T-cell (primary cell): ENCODE results near the gene SOS1. TPM values are rescaled to one million over a fixed set of nuclear protein-coding genes. Genes with fewer than 3 reads are reported as not detected.
A peak's percentile ranks its signal among the peaks of the same experiment; 100 is the strongest.

Source experiments
- ATAC-seq, 4 experiments: fragments of 200-7000 bp in 3 of 4; fragments of 150-1000 bp in 1 of 4; cut with Tn5 transposase; replicated peaks in 1 of 4; 1 replicate in 3 of 4; 2 replicates in 1 of 4; pipeline ENCODE4 v1.10.0; 2021; ENCODE audit warnings: moderate library complexity in 3 of 4, mild to moderate bottlenecking in 2 of 4, moderate number of reproducible peaks in 1 of 4
- CTCF ChIA-PET, 2 donors: fragments of 300-600 bp; sonication (Branson Sonifier 250); formaldehyde crosslinking; loops; one replicate each; lab custom pipeline; 2022; ENCODE audit warnings: antibody characterized with exemption in 2 of 2; lab: Charles Lee
- POLR2A ChIA-PET, 2 donors: fragments of 300-600 bp; sonication (Branson Sonifier 250); formaldehyde crosslinking; loops; one replicate each; lab custom pipeline; 2022; ENCODE audit warnings: antibody characterized with exemption in 2 of 2; lab: Charles Lee
- DNase-seq, 35 experiments: peaks; one replicate each; pipeline versions ENCODE4 v3.0.0 to v3.0.0-alpha.2; 2013 to 2023
- H3K27ac ChIP-seq: one replicate; pipeline ENCODE4 v1.5.1; 2013; ENCODE audit warnings: low read length
- H3K27me3 ChIP-seq, 2 experiments: replicated peaks in 1 of 2; 1 replicate in 1 of 2; 2 replicates in 1 of 2; pipeline versions ENCODE4 v1.6.1 to v1.7.0; 2013; ENCODE audit warnings: low read length in 1 of 2, mixed read lengths in 1 of 2; ENCODE audit not compliant: control insufficient read depth in 2 of 2, insufficient read depth in 2 of 2; ENCODE audit errors: extremely low read depth in 1 of 2
- H3K36me3 ChIP-seq, 2 donors: 1 replicate in 1 of 2; 2 replicates in 1 of 2; pipeline versions ENCODE4 v1.6.1 to v1.7.0; 2013; ENCODE audit warnings: low read length in 1 of 2; ENCODE audit not compliant: control insufficient read depth in 2 of 2, insufficient read depth in 1 of 2; ENCODE audit errors: extremely low read depth in 1 of 2
- H3K4me1 ChIP-seq, 2 experiments: 1 replicate in 1 of 2; 2 replicates in 1 of 2; pipeline versions ENCODE4 v1.6.1 to v1.7.0; 2013; ENCODE audit warnings: low read length in 2 of 2, mixed read lengths in 1 of 2; ENCODE audit not compliant: insufficient read depth in 2 of 2, control insufficient read depth in 1 of 2; ENCODE audit errors: extremely low read depth in 1 of 2
- H3K4me3 ChIP-seq, 2 donors: 1 replicate in 1 of 2; 2 replicates in 1 of 2; pipeline versions ENCODE4 v1.5.1 to v1.7.0; 2013; ENCODE audit warnings: mild to moderate bottlenecking in 2 of 2, low read length in 1 of 2, moderate library complexity in 1 of 2; ENCODE audit not compliant: control insufficient read depth in 1 of 2; ENCODE audit errors: extremely low read depth in 1 of 2
- H3K9me3 ChIP-seq: 2 replicates; pipeline ENCODE4 v1.7.0; 2013
- H3K27ac Mint-ChIP-seq, 2 donors: one replicate each; pipeline ENCODE4 v1.8.0; 2020 to 2021; ENCODE audit warnings: mild to moderate bottlenecking in 2 of 2, mixed read lengths in 2 of 2
- H3K27me3 Mint-ChIP-seq, 2 donors: one replicate each; pipeline ENCODE4 v1.8.0; 2021 to 2022; ENCODE audit warnings: mixed read lengths in 2 of 2
- H3K36me3 Mint-ChIP-seq: one replicate; pipeline ENCODE4 v1.8.0; 2021; ENCODE audit warnings: mixed read lengths
- H3K4me1 Mint-ChIP-seq, 3 donors: one replicate each; pipeline ENCODE4 v1.8.0; 2020 to 2022; ENCODE audit warnings: mixed read lengths in 3 of 3, mild to moderate bottlenecking in 1 of 3
- H3K4me3 Mint-ChIP-seq, 3 donors: one replicate each; pipeline ENCODE4 v1.8.0; 2020 to 2022; ENCODE audit warnings: mild to moderate bottlenecking in 3 of 3, mixed read lengths in 3 of 3, moderate library complexity in 3 of 3
- H3K9me3 Mint-ChIP-seq, 3 donors: one replicate each; pipeline ENCODE4 v1.8.0; 2020 to 2022; ENCODE audit warnings: mixed read lengths in 3 of 3
- WGBS: methylation state at CpG from one replicate; pipeline ENCODE4 v1.1.5; 2013; ENCODE audit warnings: missing lambda C conversion rate; ENCODE audit not compliant: insufficient coverage; 5-methylcytosine and 5-hydroxymethylcytosine counted together
- total RNA-seq, 35 experiments: library from RNA in 6 of 35; stranded (reverse) in 6 of 35; fragments of 120-200 nt in 1 of 35; gene quantifications; one replicate each; pipeline versions ENCODE4 v1.2.1 to v1.2.4 and lab custom pipeline; 2013 to 2026

SOS1 gene
- total RNA-seq, 5 donors from 2014 or later (not counting 1 experiment from before 2014, with no cell fraction given) = 44.3 to 138 (median 82.9) TPM

DNA sequence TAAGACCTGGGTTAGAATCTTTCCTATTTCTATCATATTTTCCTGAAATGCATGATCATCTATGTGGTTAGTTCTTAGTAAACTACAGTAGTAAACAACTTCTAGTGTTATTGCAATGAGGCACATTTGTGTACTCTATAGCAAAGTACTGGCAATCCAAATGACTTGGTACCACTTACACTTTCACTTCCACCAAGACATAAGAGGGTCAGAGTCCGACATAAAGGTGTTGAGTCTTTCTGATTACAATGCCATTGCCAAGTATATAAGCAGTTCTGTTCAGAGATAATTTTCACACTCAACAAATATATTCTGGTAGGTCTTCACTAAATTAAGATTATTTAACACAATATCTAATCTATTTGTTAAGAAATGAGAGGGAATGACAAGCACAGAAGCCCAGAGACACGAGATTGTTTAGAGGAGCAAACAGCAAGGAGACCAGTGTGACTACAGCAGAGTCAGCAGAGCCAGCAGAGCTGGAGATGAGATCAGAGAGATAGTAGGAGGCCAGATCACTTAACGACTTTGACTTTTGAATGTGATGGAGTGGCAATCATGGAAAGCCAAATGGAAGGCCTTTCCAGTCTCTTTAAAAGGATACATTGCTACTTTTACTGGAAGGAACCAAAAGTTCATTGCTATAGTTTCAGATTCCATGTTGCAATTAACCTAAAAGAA is 27.5 kb downstream of the SOS1 start:
- Mint-ChIP-seq H3K9me3 (no peaks in the 10 kb centered on the region), H3K27me3 (no peaks in the 10 kb centered on the region), H3K36me3 (peaks cover 23% of the 10 kb centered on the region), H3K4me3 (peak overlapping the region in 1 of 3 donors; percentile 2), H3K4me1 (peaks cover 64 to 70% (median 67%) of the 10 kb centered on the region in 3 donors), H3K27ac (peak overlapping the region in 1 of 2 donors; percentile 18)
- H3K4me3 ChIP-seq = no peak overlapping the region
- ATAC-seq (no peak), DNase-seq (no peak)
- peaks cover 0 to 6% of the 10 kb centered on the region in 2 donors for H3K36me3 ChIP-seq
- no CpG with 5 or more reads among the region's 3 CpGs for WGBS
- H3K9me3 ChIP-seq = no peaks in the 10 kb centered on the region
- CTCF ChIA-PET = no interaction called here
- H3K27me3 ChIP-seq = no peaks in the 10 kb centered on the region
- POLR2A ChIA-PET = no interaction called here
- no peak overlapping the region for H3K27ac ChIP-seq
- peaks cover 2 to 5% of the 10 kb centered on the region in 2 experiments for H3K4me1 ChIP-seq

DNA sequence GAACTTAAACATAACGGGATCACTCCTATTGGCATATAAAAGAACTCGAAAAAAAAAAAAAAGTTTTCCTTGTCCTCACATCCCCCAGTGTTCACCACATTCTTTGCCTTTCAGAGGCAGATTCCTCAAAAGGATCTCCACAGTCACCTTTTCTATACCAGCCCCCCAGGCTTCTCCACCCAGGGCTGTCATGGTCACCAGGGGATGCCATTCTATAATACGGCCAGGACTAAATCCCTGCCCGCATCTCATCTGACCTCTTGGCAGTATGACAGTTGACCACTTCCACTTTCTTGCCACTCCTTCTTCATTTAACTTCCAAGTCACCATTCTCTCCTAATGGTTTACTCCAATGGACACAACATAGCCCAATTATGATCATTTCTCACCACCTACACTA is 29.3 kb downstream of the SOS1 start:
- POLR2A ChIA-PET = no interaction called here
- no peak overlapping the region for H3K27ac Mint-ChIP-seq

DNA sequence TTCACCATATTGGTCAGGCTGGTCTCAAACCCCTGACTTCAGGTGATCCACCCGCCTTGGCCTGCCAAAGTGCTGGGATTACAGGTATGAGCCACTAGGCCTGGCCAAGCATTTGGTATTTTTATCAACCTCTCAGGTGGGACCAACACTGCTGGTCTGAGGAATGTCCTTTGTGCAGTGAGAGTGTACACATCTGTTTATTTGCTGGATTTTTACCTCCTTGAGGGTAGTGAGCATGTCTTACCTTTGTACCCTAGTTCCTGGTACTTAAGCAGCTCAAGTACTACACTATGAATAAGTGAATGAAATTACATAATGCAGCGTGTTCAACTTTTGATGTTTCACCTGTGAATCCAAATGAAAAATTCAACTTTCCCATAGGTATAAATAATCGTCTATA is 29.8 kb downstream of the SOS1 start:
- CTCF ChIA-PET = interaction anchor here in 1 of 2 donors (0.6 kb wide), 1 partner anchor 25 kb away, joined by 3 read pairs; no protein-coding TSS in a partner anchor
- no peaks in the 10 kb centered on the region for H3K9me3 Mint-ChIP-seq
- DNase-seq (no peak), ATAC-seq (no peak)
- Histone ChIP-seq H3K36me3 (peaks cover 0 to 6% of the 10 kb centered on the region in 2 donors), H3K27ac (no peak overlapping the region), H3K4me3 (no peak overlapping the region), H3K4me1 (peaks cover 2% of the 10 kb centered on the region in 2 experiments), H3K9me3 (no peaks in the 10 kb centered on the region), H3K27me3 (no peaks in the 10 kb centered on the region)
- POLR2A ChIA-PET = no interaction called here
- 100% methylated on average over 2 of the region's 3 CpGs for WGBS
- H3K27me3 Mint-ChIP-seq = no peaks in the 10 kb centered on the region
- peaks cover 29% of the 10 kb centered on the region for H3K36me3 Mint-ChIP-seq
- no peak overlapping the region for H3K4me3 Mint-ChIP-seq
- no peak overlapping the region for H3K27ac Mint-ChIP-seq
- H3K4me1 Mint-ChIP-seq = peaks cover 60 to 66% (median 64%) of the 10 kb centered on the region in 3 donors

More for the DNA sequence above, 29.3 kb downstream of the SOS1 start:
- WGBS = 94% methylated on average over 4 of the region's 4 CpGs
- no peak overlapping the region for H3K4me3 ChIP-seq
- CTCF ChIA-PET = interaction anchor here in 1 of 2 donors (0.6 kb wide), 1 partner anchor 24 kb away, joined by 3 read pairs; no protein-coding TSS in a partner anchor
- H3K36me3 Mint-ChIP-seq = peaks cover 29% of the 10 kb centered on the region
- no peak overlapping the region for H3K4me3 Mint-ChIP-seq
- H3K27me3 Mint-ChIP-seq = no peaks in the 10 kb centered on the region
- H3K27me3 ChIP-seq = no peaks in the 10 kb centered on the region
- no peak for ATAC-seq
- H3K27ac ChIP-seq = no peak overlapping the region
- H3K36me3 ChIP-seq = peaks cover 0 to 6% of the 10 kb centered on the region in 2 donors
- peaks cover 2% of the 10 kb centered on the region in 2 experiments for H3K4me1 ChIP-seq
- DNase-seq = no peak
- no peaks in the 10 kb centered on the region for H3K9me3 ChIP-seq
- H3K4me1 Mint-ChIP-seq = peaks cover 62 to 68% (median 65%) of the 10 kb centered on the region in 3 donors
- no peaks in the 10 kb centered on the region for H3K9me3 Mint-ChIP-seq

DNA sequence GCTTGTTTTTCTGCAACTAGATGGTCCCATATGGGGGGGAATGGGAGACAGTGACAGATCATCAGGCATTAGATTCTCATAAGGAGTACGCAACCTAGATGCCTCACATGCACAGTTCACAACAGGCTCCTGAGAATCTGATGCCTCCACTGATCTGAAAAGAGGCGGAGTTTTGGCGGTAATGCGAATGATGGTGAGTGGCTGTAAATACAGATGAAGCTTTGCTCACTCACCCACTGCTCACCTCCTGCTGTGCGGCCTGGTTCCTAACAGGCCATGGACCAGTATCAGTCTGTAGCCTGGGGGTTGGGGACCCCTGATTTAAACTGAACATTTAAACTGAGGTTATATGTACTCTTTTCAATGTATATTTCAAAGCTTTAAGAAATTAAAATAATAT is 40.7 kb downstream of the SOS1 start:
- POLR2A ChIA-PET = no interaction called here
- CTCF ChIA-PET = interaction anchor here in 1 of 2 donors (0.6 to 1.3 kb wide), 4 partner anchors 19 to 153 kb away, joined by 3 to 5 read pairs (median 3); no protein-coding TSS in a partner anchor
- DNase-seq (no peak), ATAC-seq (no peak)
- Mint-ChIP-seq H3K4me3 (no peak overlapping the region), H3K27ac (no peak overlapping the region), H3K4me1 (peaks cover 43 to 57% (median 43%) of the 10 kb centered on the region in 3 donors), H3K9me3 (no peaks in the 10 kb centered on the region), H3K36me3 (peaks cover 14% of the 10 kb centered on the region), H3K27me3 (no peaks in the 10 kb centered on the region)
- peaks cover 0 to 10% of the 10 kb centered on the region in 2 experiments for H3K4me1 ChIP-seq
- no peak overlapping the region for H3K27ac ChIP-seq
- H3K4me3 ChIP-seq = no peak overlapping the region
- WGBS = 100% methylated on average over 1 of the region's 5 CpGs
- no peaks in the 10 kb centered on the region for H3K36me3 ChIP-seq
- no peaks in the 10 kb centered on the region for H3K9me3 ChIP-seq
- no peaks in the 10 kb centered on the region for H3K27me3 ChIP-seq

DNA sequence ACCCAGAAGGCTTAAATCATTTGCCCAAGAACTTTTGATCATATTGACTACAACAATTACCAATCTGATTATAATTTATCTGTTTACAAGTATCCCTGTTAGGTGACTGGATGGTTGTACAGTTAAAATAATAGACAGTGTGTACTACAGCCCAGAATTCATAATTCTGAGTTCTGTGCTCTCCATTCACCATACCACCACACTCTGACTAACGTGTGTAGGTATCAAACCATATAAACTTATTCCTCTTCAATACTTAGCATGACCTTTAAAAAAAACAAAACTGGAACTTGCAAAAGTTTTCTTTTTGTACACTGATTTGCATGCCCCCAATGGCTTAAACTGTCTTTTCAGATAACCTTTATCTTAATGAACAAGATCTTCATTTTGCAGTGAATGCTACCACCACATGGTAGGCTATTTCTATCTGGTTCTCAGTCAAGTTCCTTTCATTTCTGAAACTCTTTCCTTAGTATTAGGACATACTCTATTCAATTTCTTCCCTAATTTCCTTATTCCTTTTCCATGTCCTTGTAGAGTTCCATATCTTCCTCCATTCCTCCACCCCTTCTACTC is 50.9 kb downstream of the SOS1 start:
- no peaks in the 10 kb centered on the region for H3K27me3 Mint-ChIP-seq
- H3K27me3 ChIP-seq = no peaks in the 10 kb centered on the region
- H3K36me3 Mint-ChIP-seq = peaks cover 17% of the 10 kb centered on the region
- no peaks in the 10 kb centered on the region for H3K9me3 Mint-ChIP-seq
- no peak overlapping the region for H3K27ac ChIP-seq
- DNase-seq (no peak), ATAC-seq (no peak)
- CTCF ChIA-PET = interaction anchor here in 1 of 2 donors (0.6 to 1.8 kb wide), 4 partner anchors 11 to 296 kb away, joined by 3 to 6 read pairs (median 4); no protein-coding TSS in a partner anchor
- POLR2A ChIA-PET = no interaction called here
- peaks cover 0 to 5% of the 10 kb centered on the region in 2 experiments for H3K4me1 ChIP-seq
- no peaks in the 10 kb centered on the region for H3K9me3 ChIP-seq
- peaks cover 36 to 55% (median 44%) of the 10 kb centered on the region in 3 donors for H3K4me1 Mint-ChIP-seq
- H3K4me3 Mint-ChIP-seq = no peak overlapping the region
- WGBS = 100% methylated on average over 1 of the region's 1 CpG
- H3K36me3 ChIP-seq = peaks cover 0 to 16% of the 10 kb centered on the region in 2 donors
- peak overlapping the region; percentile 40 to 59 for H3K27ac Mint-ChIP-seq
- no peak overlapping the region for H3K4me3 ChIP-seq

DNA sequence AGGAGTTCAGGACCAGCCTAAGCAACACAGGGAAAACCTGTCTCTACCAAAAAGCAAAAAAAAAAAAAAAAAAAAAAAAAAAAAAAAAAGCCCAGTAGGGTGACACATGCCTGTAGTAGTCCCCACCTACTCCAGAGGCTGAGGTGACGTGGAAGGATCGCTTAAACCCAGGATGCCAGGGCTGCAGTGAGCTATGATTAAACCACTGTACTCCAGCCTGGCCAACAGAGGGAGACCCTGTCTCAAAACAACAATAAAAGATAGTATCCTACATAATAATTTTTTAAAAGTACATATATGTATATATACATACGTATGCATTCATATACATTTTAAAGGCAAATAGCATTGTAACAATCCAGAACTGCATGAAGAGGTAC is 51.7 kb downstream of the SOS1 start:
- no peak overlapping the region for H3K27ac ChIP-seq
- peak in 2 of 4 experiments; percentile 31 to 67 for ATAC-seq
- CTCF ChIA-PET = interaction anchor here (0.6 to 1.0 kb wide), 5 partner anchors 39 to 159 kb away, joined by 3 to 9 read pairs (median 6); no protein-coding TSS in a partner anchor
- Mint-ChIP-seq H3K27me3 (no peaks in the 10 kb centered on the region), H3K36me3 (peaks cover 13% of the 10 kb centered on the region), H3K9me3 (no peaks in the 10 kb centered on the region), H3K27ac (no peak overlapping the region), H3K4me1 (peaks cover 28 to 53% (median 41%) of the 10 kb centered on the region in 3 donors), H3K4me3 (no peak overlapping the region)
- no peaks in the 10 kb centered on the region for H3K9me3 ChIP-seq
- no peaks in the 10 kb centered on the region for H3K27me3 ChIP-seq
- H3K4me1 ChIP-seq = peaks cover 0 to 5% of the 10 kb centered on the region in 2 experiments
- H3K36me3 ChIP-seq = peaks cover 0 to 16% of the 10 kb centered on the region in 2 donors
- peak in 3 of 35 experiments; percentile 1 to 24 (median 7) for DNase-seq
- POLR2A ChIA-PET = interaction anchor here in 1 of 2 donors (0.6 kb wide), 1 partner anchor 30 kb away, joined by 3 read pairs; no protein-coding TSS in a partner anchor
- 100% methylated on average over 1 of the region's 3 CpGs for whole genome bisulfite sequencing
- no peak overlapping the region for H3K4me3 ChIP-seq
